Mucosa of stomach (tissue), 1 donor: ENCODE results near the gene CYP19A1.

ENCODE experiments used
- H3K27me3 ChIP-seq: one replicate; pipeline ENCODE4 v1.7.0; 2013; ENCODE audit warnings: mild to moderate bottlenecking, low read length; ENCODE audit not compliant: control insufficient read depth, insufficient read depth
- H3K36me3 ChIP-seq: one replicate; pipeline ENCODE4 v1.7.0; 2013; ENCODE audit warnings: low read length; ENCODE audit not compliant: control insufficient read depth, insufficient read depth
- H3K4me1 ChIP-seq: one replicate; pipeline ENCODE4 v1.7.0; 2013; ENCODE audit warnings: mild to moderate bottlenecking, low read length; ENCODE audit not compliant: control insufficient read depth, insufficient read depth
- H3K4me3 ChIP-seq: one replicate; pipeline ENCODE4 v1.7.0; 2013; ENCODE audit warnings: low read length
- H3K9ac ChIP-seq: one replicate; pipeline ENCODE4 v1.7.0; 2013; ENCODE audit warnings: mild to moderate bottlenecking, low read length, moderate library complexity
- H3K9me3 ChIP-seq: one replicate; pipeline ENCODE4 v1.7.0; 2013; ENCODE audit warnings: mild to moderate bottlenecking, low read length, moderate library complexity; ENCODE audit not compliant: control insufficient read depth
- donor health status: Pancreatic carcinoma.

CYP19A1 gene

DNA sequence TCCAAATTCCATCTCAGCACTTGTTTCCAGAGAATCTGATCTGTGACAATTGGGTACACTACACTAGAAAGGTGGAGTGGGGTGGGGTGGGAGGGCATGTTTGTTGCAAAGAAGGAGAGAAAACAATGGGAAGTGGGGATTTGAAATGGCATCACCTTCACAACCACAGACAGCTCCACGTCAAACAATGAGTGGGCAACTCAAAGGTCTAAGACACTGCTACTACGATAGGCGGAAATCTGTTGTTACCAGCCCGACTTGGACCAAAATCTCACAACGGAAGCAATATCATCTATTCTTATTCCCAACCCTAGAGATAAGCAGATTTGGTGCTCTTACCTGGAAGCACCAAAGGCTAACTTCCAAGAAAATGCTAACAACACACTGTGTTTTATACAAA lies 3.3 kb downstream of the CYP19A1 start:
- Histone ChIP-seq H3K4me3 (no peak overlapping the region), H3K27me3 (no peaks in the 10 kb centered on the region), H3K4me1 (no peaks in the 10 kb centered on the region)

DNA sequence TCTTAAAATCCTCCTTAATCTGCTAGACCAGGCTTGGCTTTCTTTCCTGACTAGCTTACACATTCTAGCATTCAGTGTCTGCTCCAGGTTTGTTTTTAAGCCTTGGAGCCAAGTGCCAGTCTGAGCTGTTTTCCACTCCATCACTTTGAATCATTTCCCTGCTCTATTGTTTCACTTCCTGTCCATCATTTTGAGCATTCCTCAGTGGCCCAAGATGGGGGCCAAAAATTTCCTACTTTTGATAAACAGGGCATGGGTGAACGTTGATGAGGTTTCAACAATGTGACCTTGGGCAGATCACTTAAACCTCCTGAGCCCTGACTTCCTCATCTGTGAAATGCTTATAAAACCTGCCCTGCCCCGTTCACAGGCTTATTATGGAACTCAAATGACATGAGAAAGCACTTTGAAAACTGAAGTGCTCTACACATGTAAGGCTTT lies 4.4 kb downstream of the CYP19A1 start:
- H3K27me3 ChIP-seq, result no peaks in the 10 kb centered on the region
- H3K9ac ChIP-seq, result no peak overlapping the region
- H3K4me1 ChIP-seq, result no peaks in the 10 kb centered on the region
- no peaks in the 10 kb centered on the region for H3K36me3 ChIP-seq
- no peaks in the 10 kb centered on the region for H3K9me3 ChIP-seq
- no peak overlapping the region for H3K4me3 ChIP-seq

More for the DNA sequence above, 3.3 kb downstream of the CYP19A1 start:
- no peaks in the 10 kb centered on the region for H3K9me3 ChIP-seq
- H3K9ac ChIP-seq, result no peak overlapping the region
- H3K36me3 ChIP-seq, result no peaks in the 10 kb centered on the region

DNA sequence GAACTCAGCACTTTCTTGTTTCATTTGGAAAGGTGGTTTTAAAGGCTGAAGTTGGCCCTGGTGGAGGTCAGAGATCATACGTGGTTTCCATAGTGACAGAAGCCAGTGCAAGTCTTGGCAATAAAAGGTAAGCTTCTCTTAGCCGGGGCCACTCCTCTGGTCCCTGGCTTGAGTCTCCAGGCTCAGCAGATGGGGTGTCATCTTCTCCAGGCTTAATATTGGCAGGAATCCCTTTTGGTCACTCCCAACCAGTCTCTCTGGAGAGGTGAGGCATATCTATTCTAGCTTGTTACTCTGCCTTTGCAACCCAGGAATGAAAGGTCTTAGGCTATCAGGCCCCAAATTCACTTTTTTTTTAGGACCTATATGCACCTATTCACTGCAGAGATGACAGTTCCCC lies 4.8 kb downstream of the CYP19A1 start:
- Histone ChIP-seq H3K9me3 (no peaks in the 10 kb centered on the region), H3K27me3 (no peaks in the 10 kb centered on the region), H3K9ac (no peak overlapping the region), H3K36me3 (no peaks in the 10 kb centered on the region), H3K4me3 (no peak overlapping the region), H3K4me1 (no peaks in the 10 kb centered on the region)

DNA sequence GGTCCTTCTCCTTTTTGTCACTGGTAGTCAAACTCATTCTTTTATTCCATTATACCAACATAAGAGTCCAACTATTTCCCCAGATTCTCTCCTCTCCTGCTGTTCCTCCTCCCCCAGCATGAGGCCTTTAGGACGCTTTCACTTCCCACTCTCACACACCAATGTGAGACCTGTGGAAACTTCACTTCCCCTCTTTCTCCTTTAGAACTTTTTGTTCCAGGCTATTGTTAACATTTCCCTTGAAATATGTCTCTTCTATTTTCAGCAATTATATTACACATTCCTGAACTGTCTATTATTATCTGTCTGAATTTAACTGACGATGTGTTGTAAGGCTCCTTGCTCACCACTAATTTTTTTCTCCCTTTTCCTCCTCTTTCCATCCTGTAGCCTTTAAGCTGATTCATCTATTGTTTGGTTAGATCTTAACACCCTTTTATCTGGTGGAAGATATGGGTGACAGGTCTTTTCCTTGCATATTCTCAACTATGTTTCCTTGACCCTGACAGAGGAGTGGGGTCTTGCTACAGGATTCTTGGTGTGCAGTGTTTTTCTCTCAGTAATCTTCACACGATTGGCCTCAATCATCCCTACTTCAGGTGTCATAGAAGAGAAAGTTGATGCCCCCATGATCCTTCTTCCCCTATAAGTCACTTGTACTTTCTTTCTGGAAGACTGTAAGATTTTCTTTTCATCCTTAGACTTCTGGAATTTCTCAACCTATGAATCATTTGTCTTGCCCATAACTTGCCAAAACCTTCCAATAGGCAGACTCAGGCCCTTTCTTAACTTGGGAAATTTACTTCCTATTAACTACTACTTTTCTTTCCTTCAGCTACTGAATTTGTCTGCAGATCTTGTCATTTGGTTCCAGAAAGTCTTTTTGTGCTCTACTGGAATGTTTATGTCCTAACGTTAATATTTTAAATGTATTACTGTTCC lies 5.9 kb downstream of the CYP19A1 start:
- no peak overlapping the region for H3K9ac ChIP-seq
- no peaks in the 10 kb centered on the region for H3K4me1 ChIP-seq
- H3K36me3 ChIP-seq, result no peaks in the 10 kb centered on the region
- no peaks in the 10 kb centered on the region for H3K9me3 ChIP-seq
- H3K4me3 ChIP-seq, result no peak overlapping the region
- H3K27me3 ChIP-seq, result no peaks in the 10 kb centered on the region

DNA sequence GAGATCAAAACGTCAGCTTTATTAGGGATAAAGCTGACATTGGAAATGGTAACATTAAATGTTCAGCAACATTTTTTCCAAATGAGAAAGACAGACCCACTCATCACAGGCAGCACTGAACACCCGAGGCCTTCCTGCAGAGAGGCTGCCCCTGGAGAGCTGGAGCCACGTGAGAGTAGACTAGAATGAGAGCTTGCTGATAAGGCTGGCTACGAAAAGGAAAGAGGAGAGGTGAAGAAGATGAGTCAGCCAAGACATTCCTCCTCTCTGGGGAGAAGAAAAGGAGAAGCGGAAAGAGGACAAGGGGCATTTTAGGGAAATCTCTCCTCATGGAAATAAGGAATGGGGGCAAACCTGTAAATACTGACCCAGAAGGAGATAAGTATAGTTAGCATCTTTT lies 7.3 kb downstream of the CYP19A1 start:
- no peaks in the 10 kb centered on the region for H3K36me3 ChIP-seq
- no peaks in the 10 kb centered on the region for H3K27me3 ChIP-seq
- no peaks in the 10 kb centered on the region for H3K4me1 ChIP-seq
- no peak overlapping the region for H3K4me3 ChIP-seq
- H3K9ac ChIP-seq, result no peak overlapping the region
- no peaks in the 10 kb centered on the region for H3K9me3 ChIP-seq

- H3K36me3 ChIP-seq, result no peaks in the 10 kb centered on the region
- no peaks in the 10 kb centered on the region for H3K27me3 ChIP-seq
- H3K4me3 ChIP-seq, result no peak overlapping the region
- no peaks in the 10 kb centered on the region for H3K9me3 ChIP-seq
- H3K9ac ChIP-seq, result no peak overlapping the region
- H3K4me1 ChIP-seq, result no peaks in the 10 kb centered on the region
Measured at GRCh38 chr15:51328926-51329325, 9.5 kb downstream of the CYP19A1 start.

GRCh38 chr15:51327081-51327480 lies 11.3 kb downstream of the CYP19A1 start:
- Histone ChIP-seq H3K27me3 (no peaks in the 10 kb centered on the region), H3K4me1 (no peaks in the 10 kb centered on the region), H3K9me3 (no peaks in the 10 kb centered on the region), H3K9ac (no peak overlapping the region), H3K4me3 (no peak overlapping the region), H3K36me3 (no peaks in the 10 kb centered on the region)

GRCh38 chr15:51325167-51325566 lies 13.2 kb downstream of the CYP19A1 start:
- no peaks in the 10 kb centered on the region for H3K36me3 ChIP-seq
- H3K9me3 ChIP-seq, result no peaks in the 10 kb centered on the region
- H3K4me3 ChIP-seq, result no peak overlapping the region
- no peaks in the 10 kb centered on the region for H3K4me1 ChIP-seq
- H3K27me3 ChIP-seq, result no peaks in the 10 kb centered on the region
- no peak overlapping the region for H3K9ac ChIP-seq

DNA sequence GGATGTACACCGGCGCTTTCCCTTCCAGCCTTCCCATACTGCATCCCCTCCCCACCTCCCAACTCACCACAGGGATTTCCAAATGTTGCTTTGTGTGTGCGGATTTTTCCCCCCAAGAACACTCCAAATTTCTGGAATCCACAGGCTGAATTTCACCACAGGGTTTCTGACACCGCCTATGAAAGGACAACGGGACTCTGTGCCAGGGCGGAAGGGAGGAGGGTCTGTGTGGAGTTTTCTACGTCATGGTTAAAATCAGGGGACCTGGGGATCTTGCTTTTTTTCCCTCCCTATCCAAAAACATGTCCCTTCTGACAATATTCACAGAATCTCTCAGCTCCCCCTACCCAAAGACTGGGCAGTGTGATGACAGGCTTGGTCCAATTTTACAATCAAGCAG lies 14.6 kb downstream of the CYP19A1 start:
- Histone ChIP-seq H3K9ac (no peak overlapping the region), H3K4me3 (no peak overlapping the region), H3K27me3 (no peaks in the 10 kb centered on the region), H3K4me1 (no peaks in the 10 kb centered on the region), H3K36me3 (no peaks in the 10 kb centered on the region), H3K9me3 (no peaks in the 10 kb centered on the region)

- Histone ChIP-seq H3K36me3 (no peaks in the 10 kb centered on the region), H3K9me3 (no peaks in the 10 kb centered on the region), H3K27me3 (no peaks in the 10 kb centered on the region), H3K4me1 (no peaks in the 10 kb centered on the region), H3K4me3 (no peak overlapping the region), H3K9ac (no peak overlapping the region)
Measured at GRCh38 chr15:51322621-51323296, 15.6 kb downstream of the CYP19A1 start.

- Histone ChIP-seq H3K4me3 (no peak overlapping the region), H3K9me3 (no peaks in the 10 kb centered on the region), H3K27me3 (no peaks in the 10 kb centered on the region), H3K9ac (no peak overlapping the region), H3K36me3 (no peaks in the 10 kb centered on the region), H3K4me1 (no peaks in the 10 kb centered on the region)
Measured at GRCh38 chr15:51321316-51321715, 17.1 kb downstream of the CYP19A1 start.

GRCh38 chr15:51320843-51321242 lies 17.6 kb downstream of the CYP19A1 start:
- Histone ChIP-seq H3K9ac (no peak overlapping the region), H3K4me1 (no peaks in the 10 kb centered on the region), H3K9me3 (no peaks in the 10 kb centered on the region)

More at GRCh38 chr15:51320843-51321242, 17.6 kb downstream of the CYP19A1 start:
- no peaks in the 10 kb centered on the region for H3K36me3 ChIP-seq
- H3K4me3 ChIP-seq, result no peak overlapping the region
- H3K27me3 ChIP-seq, result no peaks in the 10 kb centered on the region
